GM12878 (cell line): ENCODE data around the gene CIRBP. TPM values are rescaled to one million over a fixed set of nuclear protein-coding genes. Genes with fewer than 3 reads are reported as not detected.

Experiments
- ATAC-seq: fragments of 200-7000 bp; cut with Tn5 transposase; 3 replicates; pipeline ENCODE4 v1.9.1; 2020; ENCODE audit warnings: mild to moderate bottlenecking, moderate library complexity
- BruUV-seq: library from RNA; stranded (reverse); fragments of 400-500 nt; replicated peaks from 2 replicates; lab custom pipeline; 2021; lab: Mats Ljungman, UMichigan
- CTCF ChIA-PET: fragments of 300-600 bp; sonication (Branson Sonifier 250); formaldehyde crosslinking; extraction: SDS; loops from one replicate; lab custom pipeline; 2021; ENCODE audit warnings: inconsistent platforms; lab: Yijun Ruan, JAX
- POLR2A ChIA-PET: fragments of 350-600 bp; formaldehyde crosslinking; extraction: SDS; loops from one replicate; lab custom pipeline; 2021; ENCODE audit warnings: inconsistent platforms; lab: Charles Lee
- RAD21 ChIA-PET: fragments of 300-600 bp; sonication (Branson Sonifier 250); formaldehyde crosslinking; loops from one replicate; lab custom pipeline; 2023; ENCODE audit warnings: antibody characterized with exemption; ENCODE audit not compliant: unreplicated experiment; lab: Charles Lee
- SMC1A ChIA-PET: fragments of 300-600 bp; sonication (Branson Sonifier 250); formaldehyde crosslinking; loops from one replicate; lab custom pipeline; 2023; ENCODE audit not compliant: unreplicated experiment, uncharacterized antibody; lab: Charles Lee
- DNase-seq: peaks from one replicate; pipeline ENCODE4 v3.0.0-alpha.2; 2011; ENCODE audit warnings: low read depth, low spot score
- FAIRE-seq: peaks from 3 replicates; lab custom pipeline; 2011; peaks lifted over from hg19 to GRCh38; lab: Jason Lieb, UNC
- H2AFZ ChIP-seq: 2 replicates; pipeline ENCODE4 v1.6.0; 2011; ENCODE audit warnings: low read depth, low read length, control low read depth; ENCODE audit not compliant: control insufficient read depth
- H3K27ac ChIP-seq: 2 replicates; pipeline ENCODE4 v1.5.1; 2011; ENCODE audit warnings: control low read depth; ENCODE audit not compliant: control insufficient read depth, insufficient read depth
- H3K27me3 ChIP-seq, 2 experiments: replicated peaks in 1 of 2; 2 replicates each; pipeline versions ENCODE4 v1.6.0 to v1.6.1; 2011; ENCODE audit warnings: low read length in 1 of 2; ENCODE audit not compliant: control insufficient read depth in 2 of 2, insufficient read depth in 2 of 2
- H3K36me3 ChIP-seq, 2 experiments: 2 replicates each; pipeline ENCODE4 v1.5.1; 2011; ENCODE audit warnings: low read length in 1 of 2; ENCODE audit not compliant: control insufficient read depth in 2 of 2, insufficient read depth in 2 of 2
- H3K4me1 ChIP-seq: 2 replicates; pipeline ENCODE4 v1.6.1; 2011; ENCODE audit warnings: mild to moderate bottlenecking, low read length, moderate library complexity, mixed read lengths; ENCODE audit not compliant: control insufficient read depth, insufficient read depth
- H3K4me2 ChIP-seq: 2 replicates; pipeline ENCODE4 v1.6.0; 2011; ENCODE audit warnings: control low read depth; ENCODE audit not compliant: control insufficient read depth, insufficient read depth
- H3K4me3 ChIP-seq: fragments of 200-600 bp; sonication (generic); 2 replicates; pipeline ENCODE4 v1.5.1; 2016
- H3K79me2 ChIP-seq: 2 replicates; pipeline ENCODE4 v1.6.0; 2011; ENCODE audit warnings: low read length; ENCODE audit not compliant: control insufficient read depth, insufficient read depth
- H3K9ac ChIP-seq: 2 replicates; pipeline ENCODE4 v1.8.0; 2011; ENCODE audit warnings: low read length, control low read depth, mixed read lengths; ENCODE audit not compliant: control insufficient read depth, insufficient read depth
- H3K9me3 ChIP-seq: replicated peaks from 3 replicates; pipeline ENCODE4 v1.5.1; 2011; ENCODE audit warnings: mild to moderate bottlenecking, low read length; ENCODE audit not compliant: control insufficient read depth, insufficient read depth
- H4K20me1 ChIP-seq: 2 replicates; pipeline ENCODE4 v1.6.0; 2011; ENCODE audit not compliant: control insufficient read depth, insufficient read depth
- CHD4 ChIP-seq: fragments of 200-600 bp; sonication (generic); IDR thresholded peaks from 2 replicates; pipeline ENCODE4 v1.6.1; 2016; ENCODE audit warnings: mild to moderate bottlenecking
- MEF2B ChIP-seq: fragments of 450-650 bp; IDR thresholded peaks from 2 replicates; pipeline ENCODE4 v1.6.1; 2018; ENCODE audit warnings: mild to moderate bottlenecking, moderate library complexity; ENCODE audit not compliant: partially characterized antibody, poor library complexity, severe bottlenecking
- PAX5 ChIP-seq: IDR thresholded peaks from 2 replicates; pipeline ENCODE4 v1.6.1; 2011; ENCODE audit warnings: low read depth, low read length, borderline replicate concordance
- SMC3 ChIP-seq: IDR thresholded peaks from 2 replicates; pipeline ENCODE4 v1.6.1; 2011; ENCODE audit warnings: low read length, improper control_type of control experiment, borderline replicate concordance
- WRNIP1 ChIP-seq: IDR thresholded peaks from 2 replicates; pipeline ENCODE4 v1.6.1; 2011; ENCODE audit warnings: low read depth, low read length, improper control_type of control experiment, borderline replicate concordance
- WGBS: methylation state at CpG from one replicate; pipeline ENCODE4 v1.1.6; 2016; ENCODE audit warnings: low lambda C conversion rate; ENCODE audit not compliant: insufficient replicate concordance, insufficient coverage; ENCODE audit errors: missing lambda C conversion rate; 5-methylcytosine and 5-hydroxymethylcytosine counted together
- in situ Hi-C: fragments of 300-500 bp; cut with MboI; formaldehyde crosslinking; loops from 9 replicates; pipeline ENCODE4 v1.14.3; 2018; ENCODE audit warnings: mixed read lengths
- intact Hi-C: fragments of 100-400 bp; cut with micrococcal nuclease; formaldehyde crosslinking; loops from one replicate; pipeline ENCODE4 v1.14.2; 2022; ENCODE audit not compliant: unreplicated experiment
- polyA plus RNA-seq, 11 experiments: library from polyadenylated mRNA; depleted of rRNA in 4 of 11; unstranded in 6 of 11; stranded (reverse) in 5 of 11; fragments of >200 nt; fragmentation: Nextera tagmentation in 4 of 11; fragmentation: Illumina TruSeq in 1 of 11; extraction: Ambion mirVana in 4 of 11; extraction: Trizol in 1 of 11; gene quantifications; 1 replicate in 1 of 11; 2 replicates in 10 of 11; pipeline versions ENCODE4 v1.2.1 to v1.2.3, GENCODE V29; 2011 to 2016; ENCODE audit warnings: inconsistent platforms in 2 of 11, missing spikeins in 2 of 11, low read depth in 1 of 11
- total RNA-seq, 4 experiments: library from RNA; depleted of rRNA in 3 of 4; stranded (reverse); fragments of >200 nt in 3 of 4; fragmentation: Illumina TruSeq in 1 of 4; extraction: Trizol in 1 of 4; gene quantifications; 2 replicates each; pipeline versions ENCODE4 v1.2.1 to v1.2.3, GENCODE V29; 2013 to 2021

CIRBP gene
- total and polyA plus RNA-seq, 10 of the 15 experiments (the other 5 are each of a cell fraction or from before 2014, with no cell fraction given) = 27.6 to 335 (median 229) TPM

GRCh38 chr19:1311543-1312091, 42.5 kb downstream of the CIRBP start:
- ATAC-seq (no peak), FAIRE-seq (no peak), DNase-seq (no peak)
- no peak for TF ChIP-seq PAX5
- TF ChIP-seq SMC3 = no peak
- CTCF ChIA-PET = interaction anchor here (1.3 to 2.0 kb wide), 2 partner anchors 32 to 67 kb away, joined by 3 to 5 read pairs; no protein-coding TSS in a partner anchor
- WGBS = 42% methylated on average over 21 of the region's 21 CpGs
- Histone ChIP-seq H3K9ac (no peak overlapping the region), H4K20me1 (no peaks in the 10 kb centered on the region), H3K79me2 (no peaks in the 10 kb centered on the region), H3K4me1 (peaks cover 3% of the 10 kb centered on the region; the same call in 1 of the 2 replicates), H3K27ac (no peak overlapping the region), H3K36me3 (no peaks in the 10 kb centered on the region), H2AFZ (no peak overlapping the region), H3K27me3 (no peaks in the 10 kb centered on the region), H3K4me2 (no peak overlapping the region), H3K4me3 (no peak overlapping the region), H3K9me3 (no peaks in the 10 kb centered on the region)
- in situ Hi-C loops = no loop called here
- no TSS peak for BruUV-seq
- POLR2A ChIA-PET = no interaction called here
- intact Hi-C loops = no loop called here
- RAD21 ChIA-PET = no interaction called here
- SMC1A ChIA-PET = no interaction called here

GRCh38 chr19:1312767-1313694, 43.9 kb downstream of the CIRBP start:
- ATAC-seq = no peak
- no TSS peak for BruUV-seq
- no peak overlapping the region for H2AFZ ChIP-seq
- no peaks in the 10 kb centered on the region for H3K36me3 ChIP-seq
- H3K27ac ChIP-seq = no peak overlapping the region
- no peak for TF ChIP-seq CHD4
- TF ChIP-seq WRNIP1 = no peak
- no peak for TF ChIP-seq MEF2B
- no peaks in the 10 kb centered on the region for H3K27me3 ChIP-seq
- no peaks in the 10 kb centered on the region for H3K9me3 ChIP-seq
- H3K9ac ChIP-seq = no peak overlapping the region
- no peaks in the 10 kb centered on the region for H3K79me2 ChIP-seq
- DNase-seq = no peak
- ChIA-PET POLR2A (interaction anchor here (0.6 kb wide), 1 partner anchor 63 kb away, joined by 5 read pairs; no protein-coding TSS in a partner anchor), RAD21 (interaction anchor here (1.4 kb wide), 1 partner anchor 59 kb away, joined by 4 read pairs; no protein-coding TSS in a partner anchor), SMC1A (no interaction called here), CTCF (interaction anchor here (0.6 to 5.3 kb wide), 4 partner anchors 33 to 496 kb away, joined by 4 to 42 read pairs (median 4); no protein-coding TSS in a partner anchor)
- H4K20me1 ChIP-seq = no peaks in the 10 kb centered on the region
- intact Hi-C loops (no loop called here), in situ Hi-C loops (no loop called here)
- H3K4me1 ChIP-seq = peaks cover 3% of the 10 kb centered on the region; the same call in 1 of the 2 replicates
- H3K4me3 ChIP-seq = no peak overlapping the region
- FAIRE-seq = no peak
- H3K4me2 ChIP-seq = no peak overlapping the region
- WGBS = 67% methylated on average over 45 of the region's 61 CpGs
